VCaP (cell line): Measurements from ENCODE around the gene TLCD3B.
A peak's percentile ranks its signal among the peaks of the same experiment; 100 is the strongest.

Experiments
- H3K27ac ChIP-seq: fragments of 450-650 bp; 2 replicates; pipeline ENCODE4 v1.5.1; 2017
- CTCF ChIP-seq: fragments of 450-650 bp; conservative IDR thresholded peaks from 2 replicates; pipeline ENCODE4 v1.5.1; 2017; ENCODE audit warnings: mild to moderate bottlenecking, moderate library complexity

The TLCD3B gene

GRCh38 chr16:30054959-30055553, 24.0 kb upstream of the TLCD3B start:
- H3K27ac ChIP-seq, result no peak overlapping the region
- peak; percentile 41 for TF ChIP-seq CTCF

DNA sequence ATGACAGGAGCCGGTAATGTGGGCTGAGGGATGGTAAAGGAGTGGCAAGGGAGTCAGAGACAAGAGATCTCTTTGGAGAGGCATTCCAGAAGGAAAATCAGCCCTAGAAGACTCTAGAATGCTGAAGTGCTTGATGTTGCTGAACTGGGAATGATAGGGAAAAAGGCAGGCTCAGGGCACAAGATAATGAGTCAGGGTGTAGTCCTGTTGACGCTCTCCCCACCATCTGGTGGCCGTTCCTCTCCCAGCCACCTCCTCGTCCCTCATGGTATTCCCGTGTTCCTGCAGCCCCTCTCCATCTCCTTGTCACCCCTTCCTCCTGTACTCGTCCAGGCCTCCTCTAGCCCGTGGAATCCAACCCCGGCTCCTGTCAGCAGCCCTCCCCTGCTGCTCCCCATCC, 23.4 kb upstream of the TLCD3B start:
- no peak for TF ChIP-seq CTCF
- no peak overlapping the region for H3K27ac ChIP-seq

- H3K27ac ChIP-seq, result peak overlapping the region; percentile 33; the same call in 1 of the 2 replicates
- no peak for TF ChIP-seq CTCF
Observed at GRCh38 chr16:30053376-30054015, 22.4 kb upstream of the TLCD3B start.

DNA sequence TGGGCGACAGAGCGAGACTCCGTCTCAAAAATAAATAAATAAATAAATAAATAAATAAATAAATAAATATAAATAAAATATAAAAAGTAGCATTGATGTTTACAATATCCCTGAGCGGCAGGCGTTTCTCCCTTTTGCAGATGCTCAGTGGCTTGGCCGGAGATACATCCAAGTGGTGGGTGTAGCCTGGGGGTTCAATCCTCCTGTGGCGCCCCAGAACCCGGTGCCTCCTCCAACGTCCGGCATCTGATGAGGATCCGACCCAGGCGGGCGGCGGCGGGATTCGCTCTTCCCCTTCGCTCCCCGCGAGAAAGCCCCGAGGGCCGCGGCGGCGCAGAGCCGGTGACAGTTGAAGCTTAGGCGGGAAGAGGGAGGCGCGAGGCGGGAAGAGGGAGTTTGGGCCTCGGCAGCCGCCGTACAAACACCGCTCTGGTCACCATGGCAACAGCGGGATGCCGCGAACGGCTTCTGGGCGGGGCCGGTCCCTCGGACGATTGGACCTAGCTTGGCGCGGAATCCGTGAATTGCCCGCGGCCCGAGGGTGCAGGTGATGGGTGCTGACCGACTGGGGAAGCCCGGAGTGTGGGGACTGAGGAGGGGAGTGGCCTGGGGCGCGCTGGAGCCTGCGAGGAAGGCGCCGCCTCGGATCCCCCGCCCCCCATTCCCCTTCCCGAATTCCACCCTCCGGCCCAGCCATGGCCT, 21.8 kb upstream of the TLCD3B start:
- TF ChIP-seq CTCF, result no peak

GRCh38 chr16:30051518-30051917, 20.4 kb upstream of the TLCD3B start:
- no peak overlapping the region for H3K27ac ChIP-seq
- no peak for TF ChIP-seq CTCF

More for the DNA sequence above, 21.8 kb upstream of the TLCD3B start:
- peak overlapping the region; percentile 33; the same call in 1 of the 2 replicates for H3K27ac ChIP-seq

GRCh38 chr16:30049871-30050270, 18.8 kb upstream of the TLCD3B start:
- no peak overlapping the region for H3K27ac ChIP-seq
- TF ChIP-seq CTCF, result no peak

DNA sequence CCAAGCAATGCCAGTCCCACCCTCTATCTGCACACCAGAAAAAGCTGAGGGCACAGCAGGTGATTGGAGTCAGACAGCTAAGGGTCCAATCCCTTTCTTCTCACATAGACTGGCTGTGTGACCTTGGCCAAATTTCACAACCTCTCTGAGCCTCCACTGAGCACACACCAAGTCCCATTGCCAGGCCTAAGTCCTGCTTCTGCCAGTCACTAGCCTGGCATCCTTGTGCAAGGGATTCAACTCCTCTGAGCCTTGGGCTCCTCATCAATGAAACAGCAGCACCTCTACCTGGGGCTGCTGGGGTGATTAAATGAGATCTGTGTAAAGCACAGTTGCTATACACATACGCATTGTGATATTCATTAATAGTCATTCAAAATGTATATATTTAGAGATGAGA, 15.5 kb upstream of the TLCD3B start:
- H3K27ac ChIP-seq, result no peak overlapping the region
- no peak for TF ChIP-seq CTCF
